ENCODE measurements around the gene RIC1.

DNA sequence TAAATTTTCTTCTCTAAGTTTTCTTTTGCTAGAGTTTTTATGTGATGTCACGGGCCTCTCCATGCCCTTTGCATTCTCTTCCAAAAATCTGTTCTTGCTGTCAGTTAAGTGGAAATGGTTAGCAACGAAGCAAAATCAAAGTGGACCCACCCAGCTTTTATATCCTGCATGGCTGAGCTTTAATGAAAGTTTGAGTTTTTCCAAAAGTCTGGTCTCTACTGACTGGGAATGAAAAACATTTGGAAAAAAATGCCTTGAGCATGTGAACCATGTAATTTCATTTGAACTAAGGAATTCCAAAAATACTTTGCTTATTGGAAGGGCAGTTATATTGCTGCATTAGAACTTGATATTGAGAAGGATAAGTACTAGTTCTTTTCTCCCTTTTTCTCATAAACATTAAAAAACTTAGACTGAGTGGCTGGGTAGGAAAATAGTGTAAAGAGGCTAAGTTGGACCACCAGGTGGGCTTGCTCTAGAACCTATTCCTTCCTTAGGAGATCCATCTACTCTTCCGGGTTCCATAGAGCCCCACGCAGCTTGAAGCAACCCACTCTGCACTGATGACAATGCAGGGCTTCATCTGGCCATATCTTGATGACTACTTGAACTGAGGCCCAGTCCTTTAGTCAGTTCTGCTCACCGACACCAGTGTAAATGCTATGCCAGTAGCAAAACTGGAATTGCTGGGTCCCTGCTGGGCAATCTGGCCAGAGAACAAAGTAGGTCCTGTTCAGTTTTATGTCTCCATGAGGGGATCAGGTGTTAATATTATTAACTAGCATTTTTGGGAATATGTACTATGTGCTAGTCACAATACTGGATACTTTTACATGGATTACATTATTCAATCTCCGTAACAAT lies 17.4 kb upstream of the RIC1 start:
- TF ChIP-seq YY1 (IDR thresholded peaks at IDR 0.05; ENCODE audit: extremely low read depth, insufficient replicate concordance, low read depth, low read length) (no peak), POLR2A (IDR thresholded peaks at IDR 0.05; ENCODE audit: borderline replicate concordance, extremely low read depth, insufficient read depth, insufficient read length) (no peak), ZNF274 (IDR thresholded peaks at IDR 0.05; ENCODE audit: low read depth, low read length) (no peak), SIN3A (IDR thresholded peaks at IDR 0.05; ENCODE audit: low read depth) (no peak), CEBPB (IDR thresholded peaks at IDR 0.05; ENCODE audit: low read depth) (no peak), RAD21 (IDR thresholded peaks at IDR 0.05; ENCODE audit: low read depth) (no peak), ZFX (IDR thresholded peaks at IDR 0.05) (no peak), ELF1 (IDR thresholded peaks at IDR 0.05; ENCODE audit: borderline replicate concordance, low read depth) (no peak), POLR2AphosphoS5 (IDR thresholded peaks at IDR 0.05; ENCODE audit: low read depth, low read length) (no peak)
- TF ChIP-seq, protein P1, sequence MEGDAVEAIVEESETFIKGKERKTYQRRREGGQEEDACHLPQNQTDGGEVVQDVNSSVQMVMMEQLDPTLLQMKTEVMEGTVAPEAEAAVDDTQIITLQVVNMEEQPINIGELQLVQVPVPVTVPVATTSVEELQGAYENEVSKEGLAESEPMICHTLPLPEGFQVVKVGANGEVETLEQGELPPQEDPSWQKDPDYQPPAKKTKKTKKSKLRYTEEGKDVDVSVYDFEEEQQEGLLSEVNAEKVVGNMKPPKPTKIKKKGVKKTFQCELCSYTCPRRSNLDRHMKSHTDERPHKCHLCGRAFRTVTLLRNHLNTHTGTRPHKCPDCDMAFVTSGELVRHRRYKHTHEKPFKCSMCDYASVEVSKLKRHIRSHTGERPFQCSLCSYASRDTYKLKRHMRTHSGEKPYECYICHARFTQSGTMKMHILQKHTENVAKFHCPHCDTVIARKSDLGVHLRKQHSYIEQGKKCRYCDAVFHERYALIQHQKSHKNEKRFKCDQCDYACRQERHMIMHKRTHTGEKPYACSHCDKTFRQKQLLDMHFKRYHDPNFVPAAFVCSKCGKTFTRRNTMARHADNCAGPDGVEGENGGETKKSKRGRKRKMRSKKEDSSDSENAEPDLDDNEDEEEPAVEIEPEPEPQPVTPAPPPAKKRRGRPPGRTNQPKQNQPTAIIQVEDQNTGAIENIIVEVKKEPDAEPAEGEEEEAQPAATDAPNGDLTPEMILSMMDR (IDR thresholded peaks at IDR 0.05 in 2 of 3, conservative IDR thresholded peaks at IDR 0.05 in 1 of 3; ENCODE audit: borderline replicate concordance in 1 of 3, insufficient read depth in 1 of 3, low read depth in 2 of 3, low read length in 2 of 3) = no peak
- TF ChIP-seq, protein P2, sequence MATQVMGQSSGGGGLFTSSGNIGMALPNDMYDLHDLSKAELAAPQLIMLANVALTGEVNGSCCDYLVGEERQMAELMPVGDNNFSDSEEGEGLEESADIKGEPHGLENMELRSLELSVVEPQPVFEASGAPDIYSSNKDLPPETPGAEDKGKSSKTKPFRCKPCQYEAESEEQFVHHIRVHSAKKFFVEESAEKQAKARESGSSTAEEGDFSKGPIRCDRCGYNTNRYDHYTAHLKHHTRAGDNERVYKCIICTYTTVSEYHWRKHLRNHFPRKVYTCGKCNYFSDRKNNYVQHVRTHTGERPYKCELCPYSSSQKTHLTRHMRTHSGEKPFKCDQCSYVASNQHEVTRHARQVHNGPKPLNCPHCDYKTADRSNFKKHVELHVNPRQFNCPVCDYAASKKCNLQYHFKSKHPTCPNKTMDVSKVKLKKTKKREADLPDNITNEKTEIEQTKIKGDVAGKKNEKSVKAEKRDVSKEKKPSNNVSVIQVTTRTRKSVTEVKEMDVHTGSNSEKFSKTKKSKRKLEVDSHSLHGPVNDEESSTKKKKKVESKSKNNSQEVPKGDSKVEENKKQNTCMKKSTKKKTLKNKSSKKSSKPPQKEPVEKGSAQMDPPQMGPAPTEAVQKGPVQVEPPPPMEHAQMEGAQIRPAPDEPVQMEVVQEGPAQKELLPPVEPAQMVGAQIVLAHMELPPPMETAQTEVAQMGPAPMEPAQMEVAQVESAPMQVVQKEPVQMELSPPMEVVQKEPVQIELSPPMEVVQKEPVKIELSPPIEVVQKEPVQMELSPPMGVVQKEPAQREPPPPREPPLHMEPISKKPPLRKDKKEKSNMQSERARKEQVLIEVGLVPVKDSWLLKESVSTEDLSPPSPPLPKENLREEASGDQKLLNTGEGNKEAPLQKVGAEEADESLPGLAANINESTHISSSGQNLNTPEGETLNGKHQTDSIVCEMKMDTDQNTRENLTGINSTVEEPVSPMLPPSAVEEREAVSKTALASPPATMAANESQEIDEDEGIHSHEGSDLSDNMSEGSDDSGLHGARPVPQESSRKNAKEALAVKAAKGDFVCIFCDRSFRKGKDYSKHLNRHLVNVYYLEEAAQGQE (IDR thresholded peaks at IDR 0.05; ENCODE audit: low read depth) = no peak
- TF ChIP-seq, protein P3, sequence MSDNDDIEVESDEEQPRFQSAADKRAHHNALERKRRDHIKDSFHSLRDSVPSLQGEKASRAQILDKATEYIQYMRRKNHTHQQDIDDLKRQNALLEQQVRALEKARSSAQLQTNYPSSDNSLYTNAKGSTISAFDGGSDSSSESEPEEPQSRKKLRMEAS (IDR thresholded peaks at IDR 0.05) = 0 out of 2 replicates have a peak, but pooled peaks have one; percentile 17

Data from HCT116 (cell line).